CD4-positive, alpha-beta T cell treated with Interleukin-17A for 4 hours (primary cell): ENCODE results near the gene AP1S3.
"Not testable (repeated sequence)": the region's sequence is repeated elsewhere in the genome, so short reads cannot be mapped to it uniquely, and the experiment has no call there.

ENCODE experiments used
- DNase-seq: peaks from one replicate; pipeline ENCODE4 v3.0.0-alpha.2; 2020; ENCODE audit warnings: mixed read lengths

Gene AP1S3

GRCh38 chr2:223837287-223838061, at the start of gene AP1S3:
Gene AP1S3 (minus strand): TSS chr2:223837582. CDS start chr2:223837450, 132 bp downstream.
- DNase-seq = peak; percentile 76

- DNase-seq = no peak
These were observed 49.7 kb upstream of the AP1S3 start for GRCh38 chr2:223887127-223887526.

GRCh38 chr2:223886726-223887125, 49.3 kb upstream of the AP1S3 start:
- DNase-seq = no peak

GRCh38 chr2:223884399-223884798, 47.0 kb upstream of the AP1S3 start:
- no peak for DNase-seq

- DNase-seq = no peak
These were observed 45.3 kb upstream of the AP1S3 start for GRCh38 chr2:223882715-223883114.

GRCh38 chr2:223880796-223881195, 43.4 kb upstream of the AP1S3 start:
- no peak for DNase-seq

- no peak for DNase-seq
These were observed 40.5 kb upstream of the AP1S3 start for GRCh38 chr2:223877721-223878410.

GRCh38 chr2:223873672-223874071, 36.3 kb upstream of the AP1S3 start:
- DNase-seq = no peak

- DNase-seq = not testable (repeated sequence)
These were observed 35.4 kb upstream of the AP1S3 start for GRCh38 chr2:223872772-223873171.

GRCh38 chr2:223871661-223872060, 34.3 kb upstream of the AP1S3 start:
- not testable (repeated sequence) for DNase-seq

GRCh38 chr2:223870840-223871611, 33.6 kb upstream of the AP1S3 start:
- no peak for DNase-seq

GRCh38 chr2:223868005-223868404, 30.6 kb upstream of the AP1S3 start:
- no peak for DNase-seq

GRCh38 chr2:223865907-223866508, 28.6 kb upstream of the AP1S3 start:
- no peak for DNase-seq

- DNase-seq = peak; percentile 26
These were observed 27.7 kb upstream of the AP1S3 start for GRCh38 chr2:223865124-223865523.

GRCh38 chr2:223863491-223863890, 26.1 kb upstream of the AP1S3 start:
- DNase-seq = no peak

GRCh38 chr2:223860809-223861738, 23.7 kb upstream of the AP1S3 start:
- DNase-seq = no peak

- DNase-seq = no peak
These were observed 21.7 kb upstream of the AP1S3 start for GRCh38 chr2:223859070-223859469.

- no peak for DNase-seq
These were observed 19.2 kb upstream of the AP1S3 start for GRCh38 chr2:223856584-223856983.

- no peak for DNase-seq
These were observed 18.6 kb upstream of the AP1S3 start for GRCh38 chr2:223856021-223856420.

GRCh38 chr2:223855426-223855825, 18.0 kb upstream of the AP1S3 start:
- DNase-seq = no peak

GRCh38 chr2:223854741-223855140, 17.4 kb upstream of the AP1S3 start:
- DNase-seq = no peak

GRCh38 chr2:223853425-223853837, 16.0 kb upstream of the AP1S3 start:
- no peak for DNase-seq
